ENCODE results near the gene PLSCR4. TPM values are rescaled to one million over a fixed set of nuclear protein-coding genes. Genes with fewer than 3 reads are reported as not detected.

Gene PLSCR4
- total RNA-seq, 1 experiment from 2014 or later, result 4.5 TPM

GRCh38 chr3:146177072-146177471, 73.8 kb downstream of the PLSCR4 start:
- DNase-seq (ENCODE audit: low read depth, low spot score), result no peak
- in situ Hi-C loops (cut with HindIII; ENCODE audit: low pct_unique_long_range_greater_than_20kb, low sequenced_read_pairs), result loop anchor here (25.0 kb wide), 1 partner anchor 115 kb away; no protein-coding TSS in a partner anchor

GRCh38 chr3:146172586-146172985, 78.3 kb downstream of the PLSCR4 start:
- no peak for DNase-seq (ENCODE audit: low read depth, low spot score)
- in situ Hi-C loops (cut with HindIII; ENCODE audit: low pct_unique_long_range_greater_than_20kb, low sequenced_read_pairs), result no loop called here

- DNase-seq (ENCODE audit: low read depth, low spot score), result no peak
- in situ Hi-C loops (cut with HindIII; ENCODE audit: low pct_unique_long_range_greater_than_20kb, low sequenced_read_pairs), result no loop called here
Observed at GRCh38 chr3:146170591-146170990, 80.3 kb downstream of the PLSCR4 start.

GRCh38 chr3:146169891-146170290, 81.0 kb downstream of the PLSCR4 start:
- in situ Hi-C loops (cut with HindIII; ENCODE audit: low pct_unique_long_range_greater_than_20kb, low sequenced_read_pairs), result no loop called here
- DNase-seq (ENCODE audit: low read depth, low spot score), result no peak

- DNase-seq (ENCODE audit: low read depth, low spot score), result no peak
- in situ Hi-C loops (cut with HindIII; ENCODE audit: low pct_unique_long_range_greater_than_20kb, low sequenced_read_pairs), result no loop called here
Observed at GRCh38 chr3:146166826-146167225, 84.1 kb downstream of the PLSCR4 start.

GRCh38 chr3:146166415-146166821, 84.5 kb downstream of the PLSCR4 start:
- in situ Hi-C loops (cut with HindIII; ENCODE audit: low pct_unique_long_range_greater_than_20kb, low sequenced_read_pairs), result no loop called here
- DNase-seq (ENCODE audit: low read depth, low spot score), result no peak

- in situ Hi-C loops (cut with HindIII; ENCODE audit: low pct_unique_long_range_greater_than_20kb, low sequenced_read_pairs), result no loop called here
- no peak for DNase-seq (ENCODE audit: low read depth, low spot score)
Observed at GRCh38 chr3:146165877-146166276, 85.0 kb downstream of the PLSCR4 start.

- DNase-seq (ENCODE audit: low read depth, low spot score), result no peak
Observed at GRCh38 chr3:146164971-146165769, 85.7 kb downstream of the PLSCR4 start.

GRCh38 chr3:146164506-146164905, 86.4 kb downstream of the PLSCR4 start:
- DNase-seq (ENCODE audit: low read depth, low spot score), result no peak
- in situ Hi-C loops (cut with HindIII; ENCODE audit: low pct_unique_long_range_greater_than_20kb, low sequenced_read_pairs), result no loop called here

More at GRCh38 chr3:146164971-146165769, 85.7 kb downstream of the PLSCR4 start:
- in situ Hi-C loops (cut with HindIII; ENCODE audit: low pct_unique_long_range_greater_than_20kb, low sequenced_read_pairs), result no loop called here

- in situ Hi-C loops (cut with HindIII; ENCODE audit: low pct_unique_long_range_greater_than_20kb, low sequenced_read_pairs), result no loop called here
- DNase-seq (ENCODE audit: low read depth, low spot score), result no peak
Observed at GRCh38 chr3:146164071-146164470, 86.8 kb downstream of the PLSCR4 start.

GRCh38 chr3:146163584-146163983, 87.3 kb downstream of the PLSCR4 start:
- peak; percentile 14 for DNase-seq (ENCODE audit: low read depth, low spot score)
- in situ Hi-C loops (cut with HindIII; ENCODE audit: low pct_unique_long_range_greater_than_20kb, low sequenced_read_pairs), result no loop called here

- DNase-seq (ENCODE audit: low read depth, low spot score), result no peak
- in situ Hi-C loops (cut with HindIII; ENCODE audit: low pct_unique_long_range_greater_than_20kb, low sequenced_read_pairs), result no loop called here
Observed at GRCh38 chr3:146162561-146162960, 88.3 kb downstream of the PLSCR4 start.

GRCh38 chr3:146161663-146162002, 89.3 kb downstream of the PLSCR4 start:
- no peak for DNase-seq (ENCODE audit: low read depth, low spot score)
- in situ Hi-C loops (cut with HindIII; ENCODE audit: low pct_unique_long_range_greater_than_20kb, low sequenced_read_pairs), result no loop called here

GRCh38 chr3:146160964-146161662, 89.8 kb downstream of the PLSCR4 start, which contains the start of gene PLOD2:
Gene PLOD2, minus strand, starts transcription at chr3:146161184. Its CDS starts 195 bp downstream, at chr3:146160989.
- in situ Hi-C loops (cut with HindIII; ENCODE audit: low pct_unique_long_range_greater_than_20kb, low sequenced_read_pairs), result no loop called here
- peak; percentile 57 for DNase-seq (ENCODE audit: low read depth, low spot score)

- DNase-seq (ENCODE audit: low read depth, low spot score), result peak; percentile 79
- in situ Hi-C loops (cut with HindIII; ENCODE audit: low pct_unique_long_range_greater_than_20kb, low sequenced_read_pairs), result no loop called here
Observed at GRCh38 chr3:146160321-146160963, 90.5 kb downstream of the PLSCR4 start.

- in situ Hi-C loops (cut with HindIII; ENCODE audit: low pct_unique_long_range_greater_than_20kb, low sequenced_read_pairs), result no loop called here
- DNase-seq (ENCODE audit: low read depth, low spot score), result peak; percentile 65
Observed at GRCh38 chr3:146159616-146160320, 91.1 kb downstream of the PLSCR4 start.

- no peak for DNase-seq (ENCODE audit: low read depth, low spot score)
Observed at GRCh38 chr3:146159037-146159436, 91.9 kb downstream of the PLSCR4 start.

More at GRCh38 chr3:146159037-146159436, 91.9 kb downstream of the PLSCR4 start:
- in situ Hi-C loops (cut with HindIII; ENCODE audit: low pct_unique_long_range_greater_than_20kb, low sequenced_read_pairs), result no loop called here
